Fibroblast of the aortic adventitia (primary cell): ENCODE results near the gene SPAM1. TPM values are rescaled to one million over a fixed set of nuclear protein-coding genes. Genes with fewer than 3 reads are reported as not detected.

ENCODE experiments used
- DNase-seq: peaks from one replicate; pipeline ENCODE4 v3.0.0-alpha.2; 2010; ENCODE audit warnings: low read depth
- H3K4me3 ChIP-seq: 2 replicates; pipeline ENCODE4 v1.5.1; 2011; ENCODE audit warnings: low read depth, mild to moderate bottlenecking, control low read depth, low read length, moderate library complexity
- CTCF ChIP-seq: IDR thresholded peaks from 2 replicates; pipeline ENCODE4 v1.5.1; 2011; ENCODE audit warnings: mild to moderate bottlenecking, low read length, control low read depth, inconsistent platforms; ENCODE audit not compliant: insufficient read depth
- total RNA-seq: library from RNA; depleted of rRNA; stranded (reverse); fragments of >200 nt; gene quantifications from 2 replicates; pipeline ENCODE4 v1.2.3, GENCODE V29; 2012; ENCODE audit warnings: low replicate concordance

SPAM1 gene
- total RNA-seq, 1 donor = not detected

DNA sequence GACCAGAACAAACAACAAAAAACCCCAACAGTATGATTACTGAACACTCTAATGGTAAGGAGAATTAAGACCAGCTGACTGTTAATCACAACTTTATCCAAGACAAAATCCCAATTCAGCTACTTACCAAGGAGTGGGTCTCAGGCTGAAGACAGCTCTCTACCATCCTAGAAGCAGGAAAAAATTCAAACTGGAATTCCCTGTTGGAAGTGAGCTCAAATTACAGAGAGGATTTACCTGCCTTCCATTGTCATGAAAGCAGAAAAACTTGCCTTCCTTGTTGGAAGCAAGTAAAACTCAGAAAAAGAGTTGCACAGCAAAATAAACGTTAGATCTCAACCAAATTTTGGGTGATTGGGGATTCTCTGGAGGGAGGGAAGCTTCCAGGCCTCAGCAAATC, 20.9 kb downstream of the SPAM1 start:
- TF ChIP-seq CTCF = no peak
- no peak overlapping the region for H3K4me3 ChIP-seq
- no peak for DNase-seq

DNA sequence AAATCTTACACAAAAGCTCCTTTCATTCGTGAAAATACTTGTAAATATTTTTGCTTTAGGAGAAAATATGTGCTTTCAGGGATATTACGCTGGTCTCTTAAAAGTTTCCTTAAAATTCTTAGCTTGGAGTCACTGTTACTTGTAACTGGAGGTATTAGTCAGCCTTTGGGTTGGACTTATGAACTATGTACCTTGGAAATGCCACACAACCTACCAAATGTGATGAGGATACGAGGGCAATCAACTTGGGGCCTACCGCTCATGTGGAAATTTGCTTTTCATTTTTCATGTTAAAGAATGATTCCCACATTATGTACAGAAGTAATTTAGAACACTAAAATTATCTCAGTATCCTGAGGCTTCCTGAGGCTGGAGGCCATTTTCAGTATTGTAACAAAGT, 23.1 kb downstream of the SPAM1 start:
- no peak for DNase-seq
- no peak for TF ChIP-seq CTCF
- no peak overlapping the region for H3K4me3 ChIP-seq

DNA sequence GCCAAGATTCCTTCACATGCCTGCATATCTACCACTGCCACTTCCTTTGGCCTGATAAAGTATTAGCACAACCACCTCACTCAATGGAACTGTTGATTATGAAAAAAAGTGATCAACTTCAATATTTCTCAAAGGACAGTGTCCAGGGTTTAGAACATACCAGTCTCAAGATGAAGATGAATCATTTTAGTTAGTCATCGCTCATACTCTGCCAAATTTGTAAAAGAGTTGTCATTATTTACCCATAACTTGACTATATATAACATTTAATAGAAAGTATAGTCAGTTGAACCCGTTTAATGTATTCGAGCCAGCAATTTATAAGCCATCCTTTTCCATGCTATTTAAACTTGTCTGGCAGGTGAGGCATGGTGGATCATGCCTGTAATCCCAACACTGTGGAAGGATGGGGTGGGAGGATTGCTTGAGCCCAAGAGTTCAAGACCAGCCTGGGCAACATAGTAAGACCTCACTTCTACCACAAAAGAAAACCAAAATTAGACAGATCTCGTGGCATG, 33.2 kb downstream of the SPAM1 start:
- H3K4me3 ChIP-seq = no peak overlapping the region
- no peak for DNase-seq
- no peak for TF ChIP-seq CTCF

GRCh38 chr7:123961771-123962170, 36.7 kb downstream of the SPAM1 start:
- TF ChIP-seq CTCF = no peak
- H3K4me3 ChIP-seq = no peak overlapping the region
- DNase-seq = no peak

GRCh38 chr7:123966936-123967335, 41.9 kb downstream of the SPAM1 start:
- peak; percentile 14 for TF ChIP-seq CTCF
- DNase-seq = peak; percentile 28
- H3K4me3 ChIP-seq = no peak overlapping the region

GRCh38 chr7:123972045-123972444, 47.0 kb downstream of the SPAM1 start:
- DNase-seq = no peak
- no peak for TF ChIP-seq CTCF
- no peak overlapping the region for H3K4me3 ChIP-seq

DNA sequence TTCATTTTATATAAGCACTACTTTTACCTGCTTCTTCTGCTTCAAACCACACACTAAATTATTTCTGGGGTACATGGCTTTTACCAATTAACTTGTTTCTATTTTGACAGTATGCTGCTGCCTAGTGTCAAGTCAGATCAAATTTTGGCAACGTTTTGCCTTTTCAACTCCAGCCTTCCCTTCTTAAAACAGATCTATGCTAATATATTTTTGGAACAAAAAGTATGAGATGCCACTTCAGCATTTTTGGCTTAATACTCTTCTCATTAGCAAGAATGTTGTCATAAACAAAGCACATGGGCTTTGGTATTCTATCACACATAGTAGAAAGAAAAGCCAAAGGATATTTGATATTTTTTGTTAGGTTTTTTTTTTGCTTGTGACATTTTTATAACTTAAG, 47.8 kb downstream of the SPAM1 start:
- no peak for TF ChIP-seq CTCF
- DNase-seq = no peak
- no peak overlapping the region for H3K4me3 ChIP-seq
